IPS-NIHi11 (cell line): Measurements from ENCODE around the gene FNDC3B.

Source experiments
- DNase-seq: peaks from one replicate; pipeline ENCODE4 v3.0.0; 2012; ENCODE audit warnings: mixed read lengths, low spot score

Gene FNDC3B

GRCh38 chr3:172260381-172260780, 221.0 kb downstream of the FNDC3B start:
- no peak for DNase-seq

- DNase-seq, result no peak
Observed at GRCh38 chr3:172261054-172261453, 221.7 kb downstream of the FNDC3B start.

GRCh38 chr3:172262991-172263608, 223.7 kb downstream of the FNDC3B start:
- DNase-seq, result no peak

- DNase-seq, result no peak
Observed at GRCh38 chr3:172263781-172264486, 224.6 kb downstream of the FNDC3B start.

GRCh38 chr3:172266103-172266502, 226.7 kb downstream of the FNDC3B start:
- DNase-seq, result no peak

GRCh38 chr3:172268425-172268824, 229.0 kb downstream of the FNDC3B start:
- DNase-seq, result no peak

- DNase-seq, result no peak
Observed at GRCh38 chr3:172268868-172269267, 229.5 kb downstream of the FNDC3B start.

GRCh38 chr3:172270557-172271166, 231.3 kb downstream of the FNDC3B start:
- no peak for DNase-seq

- DNase-seq, result no peak
Observed at GRCh38 chr3:172271386-172271976, 232.1 kb downstream of the FNDC3B start.

- no peak for DNase-seq
Observed at GRCh38 chr3:172272698-172273097, 233.3 kb downstream of the FNDC3B start.

GRCh38 chr3:172273378-172273777, 234.0 kb downstream of the FNDC3B start:
- DNase-seq, result no peak

- DNase-seq, result no peak
Observed at GRCh38 chr3:172274906-172275305, 235.5 kb downstream of the FNDC3B start.

- no peak for DNase-seq
Observed at GRCh38 chr3:172275586-172275985, 236.2 kb downstream of the FNDC3B start.

GRCh38 chr3:172276103-172276502, 236.7 kb downstream of the FNDC3B start:
- no peak for DNase-seq

GRCh38 chr3:172277151-172277652, 237.8 kb downstream of the FNDC3B start:
- DNase-seq, result no peak

- DNase-seq, result no peak
Observed at GRCh38 chr3:172279191-172279640, 239.8 kb downstream of the FNDC3B start.

GRCh38 chr3:172279974-172280373, 240.6 kb downstream of the FNDC3B start:
- DNase-seq, result no peak

- DNase-seq, result no peak
Observed at GRCh38 chr3:172280406-172281051, 241.2 kb downstream of the FNDC3B start.

- no peak for DNase-seq
Observed at GRCh38 chr3:172281884-172282283, 242.5 kb downstream of the FNDC3B start.

GRCh38 chr3:172282850-172283249, 243.5 kb downstream of the FNDC3B start:
- no peak for DNase-seq

GRCh38 chr3:172283841-172284357, 244.5 kb downstream of the FNDC3B start:
- no peak for DNase-seq

GRCh38 chr3:172285844-172286243, 246.5 kb downstream of the FNDC3B start:
- no peak for DNase-seq
